H9 (cell line): ENCODE results near the gene AGTPBP1. TPM values are rescaled to one million over a fixed set of nuclear protein-coding genes. Genes with fewer than 3 reads are reported as not detected.

Source experiments
- DNase-seq: peaks from one replicate; pipeline ENCODE4 v3.0.0-alpha.2; 2017
- H2AFZ ChIP-seq: one replicate; pipeline ENCODE4 v1.6.1; 2013; ENCODE audit warnings: mild to moderate bottlenecking, low read length, control low read depth, moderate library complexity
- H2AK5ac ChIP-seq: 2 replicates; pipeline ENCODE4 v1.6.1; 2013; ENCODE audit warnings: low read length, control low read depth, mixed read lengths; ENCODE audit not compliant: insufficient read length
- H2BK120ac ChIP-seq: one replicate; pipeline ENCODE4 v1.6.1; 2013; ENCODE audit warnings: low read depth, mild to moderate bottlenecking, low read length, control low read depth, inconsistent platforms; ENCODE audit not compliant: poor library complexity, severe bottlenecking
- H2BK12ac ChIP-seq: 2 replicates; pipeline ENCODE4 v1.6.1; 2013; ENCODE audit warnings: low read length, control low read depth, mixed read lengths, low read depth; ENCODE audit not compliant: insufficient read length
- H2BK15ac ChIP-seq: 2 replicates; pipeline ENCODE4 v1.6.1; 2013; ENCODE audit warnings: low read depth, low read length, control low read depth
- H2BK20ac ChIP-seq: one replicate; pipeline ENCODE4 v1.6.1; 2013; ENCODE audit warnings: low read depth, mild to moderate bottlenecking, low read length, control low read depth, inconsistent platforms; ENCODE audit not compliant: poor library complexity, severe bottlenecking
- H2BK5ac ChIP-seq: 2 replicates; pipeline ENCODE4 v1.6.1; 2013; ENCODE audit warnings: low read length, control low read depth, mixed read lengths; ENCODE audit not compliant: insufficient read length
- H3K14ac ChIP-seq: 2 replicates; pipeline ENCODE4 v1.6.1; 2013; ENCODE audit warnings: low read length, control low read depth; ENCODE audit not compliant: insufficient read depth
- H3K18ac ChIP-seq: 2 replicates; pipeline ENCODE4 v1.6.1; 2013; ENCODE audit warnings: low read depth, mild to moderate bottlenecking, mixed read lengths, low read length, control low read depth; ENCODE audit not compliant: insufficient read length
- H3K23ac ChIP-seq: 2 replicates; pipeline ENCODE4 v1.6.1; 2013; ENCODE audit warnings: low read length, control low read depth, mixed read lengths, low read depth; ENCODE audit not compliant: insufficient read length
- H3K23me2 ChIP-seq: 2 replicates; pipeline ENCODE4 v1.6.1; 2013; ENCODE audit warnings: low read depth, mild to moderate bottlenecking, mixed read lengths, low read length, control low read depth; ENCODE audit not compliant: insufficient read length, poor library complexity, severe bottlenecking
- H3K27ac ChIP-seq: 2 replicates; pipeline ENCODE4 v1.5.1; 2013; ENCODE audit warnings: low read length, control low read depth, mixed read lengths, low read depth; ENCODE audit not compliant: insufficient read length
- H3K27me3 ChIP-seq: 2 replicates; pipeline ENCODE4 v1.6.1; 2013; ENCODE audit warnings: low read length, control low read depth, inconsistent platforms; ENCODE audit not compliant: insufficient read depth
- H3K4ac ChIP-seq: 2 replicates; pipeline ENCODE4 v1.6.1; 2013; ENCODE audit warnings: low read depth, mild to moderate bottlenecking, control low read depth, inconsistent platforms, low read length, moderate library complexity
- H3K4me1 ChIP-seq: 2 replicates; pipeline ENCODE4 v1.6.1; 2013; ENCODE audit warnings: low read length, control low read depth, inconsistent platforms; ENCODE audit not compliant: insufficient read depth
- H3K4me2 ChIP-seq: 2 replicates; pipeline ENCODE4 v1.6.1; 2013; ENCODE audit warnings: low read length, control low read depth, mixed read lengths; ENCODE audit not compliant: insufficient read length, insufficient read depth
- H3K56ac ChIP-seq: 2 replicates; pipeline ENCODE4 v1.6.1; 2013; ENCODE audit warnings: low read depth, mild to moderate bottlenecking, mixed read lengths, low read length, control low read depth; ENCODE audit not compliant: insufficient read length
- H3K79me1 ChIP-seq: 2 replicates; pipeline ENCODE4 v1.6.1; 2013; ENCODE audit warnings: low read depth, mild to moderate bottlenecking, moderate library complexity, low read length, control low read depth, inconsistent platforms; ENCODE audit not compliant: insufficient read depth, poor library complexity, severe bottlenecking
- H3K79me2 ChIP-seq: 2 replicates; pipeline ENCODE4 v1.6.1; 2013; ENCODE audit warnings: low read length, control low read depth, inconsistent platforms; ENCODE audit not compliant: insufficient read depth
- H3K9ac ChIP-seq: 2 replicates; pipeline ENCODE4 v1.6.1; 2013; ENCODE audit warnings: low read length, control low read depth, mixed read lengths; ENCODE audit not compliant: insufficient read length; ENCODE audit errors: extremely low read depth
- H3K9me3 ChIP-seq: one replicate; pipeline ENCODE4 v1.6.1; 2013; ENCODE audit warnings: low read depth, low read length, inconsistent platforms; ENCODE audit not compliant: control insufficient read depth
- H3T11ph ChIP-seq: one replicate; pipeline ENCODE4 v1.6.1; 2013; ENCODE audit warnings: mild to moderate bottlenecking, low read length, control low read depth, inconsistent platforms
- H4K20me1 ChIP-seq: one replicate; pipeline ENCODE4 v1.6.1; 2013; ENCODE audit not compliant: control insufficient read depth, insufficient read length, insufficient read depth
- H4K5ac ChIP-seq: 2 replicates; pipeline ENCODE4 v1.6.1; 2013; ENCODE audit warnings: low read depth, mild to moderate bottlenecking, mixed read lengths, low read length, control low read depth; ENCODE audit not compliant: insufficient read length
- H4K8ac ChIP-seq: replicated peaks from 2 replicates; pipeline ENCODE4 v1.6.1; 2013; ENCODE audit warnings: low read length, control low read depth, mixed read lengths, low read depth; ENCODE audit not compliant: insufficient read length
- H4K91ac ChIP-seq: 2 replicates; pipeline ENCODE4 v1.6.1; 2013; ENCODE audit warnings: low read depth, mild to moderate bottlenecking, moderate library complexity, mixed read lengths, low read length, control low read depth; ENCODE audit not compliant: insufficient read length
- H3K27ac Mint-ChIP-seq, 3 experiments: 2 replicates in 2 of 3; 3 replicates in 1 of 3; pipeline ENCODE4 v1.8.0; 2020 to 2021; ENCODE audit warnings: mixed read lengths in 3 of 3, mild to moderate bottlenecking in 1 of 3, moderate library complexity in 1 of 3
- H3K27me3 Mint-ChIP-seq: 2 replicates; pipeline ENCODE4 v1.8.0; 2021; ENCODE audit warnings: low read depth, mild to moderate bottlenecking, moderate library complexity, mixed read lengths
- H3K36me3 Mint-ChIP-seq, 3 experiments: 2 replicates in 2 of 3; 3 replicates in 1 of 3; pipeline ENCODE4 v1.8.0; 2020 to 2021; ENCODE audit warnings: low read depth in 3 of 3, mixed read lengths in 3 of 3; ENCODE audit not compliant: insufficient read depth in 1 of 3
- H3K4me1 Mint-ChIP-seq, 2 experiments: 2 replicates each; pipeline ENCODE4 v1.8.0; 2020; ENCODE audit warnings: mixed read lengths in 2 of 2
- H3K4me3 Mint-ChIP-seq, 2 experiments: 2 replicates in 1 of 2; 3 replicates in 1 of 2; pipeline ENCODE4 v1.8.0; 2020 to 2021; ENCODE audit warnings: mild to moderate bottlenecking in 2 of 2, mixed read lengths in 2 of 2, moderate library complexity in 1 of 2
- H3K9me3 Mint-ChIP-seq, 2 experiments: 2 replicates in 1 of 2; 3 replicates in 1 of 2; pipeline ENCODE4 v1.8.0; 2020; ENCODE audit warnings: mild to moderate bottlenecking in 2 of 2, mixed read lengths in 2 of 2, moderate library complexity in 1 of 2
- CTCF ChIP-seq: fragments of 200-600 bp; sonication (generic); conservative IDR thresholded peaks from 3 replicates; pipeline ENCODE4 v1.8.0; 2021; ENCODE audit warnings: antibody characterized with exemption, mild to moderate bottlenecking
- WGBS: extraction: QIAGEN DNeasy Blood & Tissue Kit; methylation state at CpG from one replicate; pipeline ENCODE4 v1.1.7; 2013; ENCODE audit warnings: missing lambda C conversion rate, low lambda C conversion rate, mixed read lengths; ENCODE audit not compliant: insufficient read length; ENCODE audit errors: extremely low coverage; 5-methylcytosine and 5-hydroxymethylcytosine counted together
- total RNA-seq: library from RNA; stranded (reverse); gene quantifications from 2 replicates; pipeline ENCODE4 v1.2.1, GENCODE V29; 2021

The AGTPBP1 gene
- total RNA-seq, 1 experiment from 2014 or later = 53.1 TPM

GRCh38 chr9:85653153-85653552 lies 88.6 kb downstream of the AGTPBP1 start:
- no peak overlapping the region for H3K23ac ChIP-seq
- no peaks in the 10 kb centered on the region for H3K9me3 ChIP-seq
- no peak for DNase-seq
- H2BK120ac ChIP-seq = no peak overlapping the region
- no peak overlapping the region for H3K4ac ChIP-seq
- no peak overlapping the region for H2BK12ac ChIP-seq
- H3K18ac ChIP-seq = no peak overlapping the region
- no peak overlapping the region for H2BK15ac ChIP-seq
- H2AK5ac ChIP-seq = no peak overlapping the region
- H3K4me1 ChIP-seq = no peaks in the 10 kb centered on the region
- no CpG with 5 or more reads among the region's 4 CpGs for WGBS
- H2BK5ac ChIP-seq = no peak overlapping the region
- no peak for TF ChIP-seq CTCF
- no peak overlapping the region for H4K5ac ChIP-seq
- H3K36me3 Mint-ChIP-seq = peaks cover 2 to 30% (median 20%) of the 10 kb centered on the region in 3 experiments; a peak in 4 of 7 replicates
- no peak overlapping the region for H2AFZ ChIP-seq
- no peak overlapping the region for H3K4me3 Mint-ChIP-seq
- H4K20me1 ChIP-seq = no peaks in the 10 kb centered on the region
- no peak overlapping the region for H3K56ac ChIP-seq
- H3K9me3 Mint-ChIP-seq = no peaks in the 10 kb centered on the region
- no peak overlapping the region for H2BK20ac ChIP-seq
- H3K4me1 Mint-ChIP-seq = no peaks in the 10 kb centered on the region
- H4K8ac ChIP-seq = no peak overlapping the region
- no peaks in the 10 kb centered on the region for H3K27me3 ChIP-seq
- no peak overlapping the region for H3T11ph ChIP-seq
- no peaks in the 10 kb centered on the region for H3K79me2 ChIP-seq
- no peak overlapping the region for H4K91ac ChIP-seq
- no peak overlapping the region for H3K27ac ChIP-seq
- H3K27me3 Mint-ChIP-seq = no peaks in the 10 kb centered on the region
- H3K23me2 ChIP-seq = no peaks in the 10 kb centered on the region
- no peak overlapping the region for H3K14ac ChIP-seq
- no peaks in the 10 kb centered on the region for H3K79me1 ChIP-seq
- no peak overlapping the region for H3K9ac ChIP-seq
- H3K4me2 ChIP-seq = no peak overlapping the region
- H3K27ac Mint-ChIP-seq = no peak overlapping the region; a peak in 1 of 7 replicates
